Osteocyte (in vitro differentiated cells): Measurements from ENCODE around the gene DYNC1H1. TPM values are rescaled to one million over a fixed set of nuclear protein-coding genes. Genes with fewer than 3 reads are reported as not detected.

ENCODE experiments used
- DNase-seq: peaks from one replicate; pipeline ENCODE4 v3.0.0; 2021; ENCODE audit warnings: mixed read lengths; ENCODE audit not compliant: unreplicated experiment; ENCODE audit errors: extremely low spot score
- H3K27ac Mint-ChIP-seq: one replicate; pipeline ENCODE4 v1.8.0; 2021; ENCODE audit warnings: mild to moderate bottlenecking, mixed read lengths; ENCODE audit not compliant: unreplicated experiment
- H3K27me3 Mint-ChIP-seq: one replicate; pipeline ENCODE4 v1.8.0; 2021; ENCODE audit warnings: mixed read lengths; ENCODE audit not compliant: unreplicated experiment
- H3K36me3 Mint-ChIP-seq: one replicate; pipeline ENCODE4 v1.8.0; 2021; ENCODE audit warnings: mixed read lengths; ENCODE audit not compliant: unreplicated experiment
- H3K4me1 Mint-ChIP-seq: one replicate; pipeline ENCODE4 v1.8.0; 2021; ENCODE audit warnings: mixed read lengths; ENCODE audit not compliant: unreplicated experiment
- H3K4me3 Mint-ChIP-seq: one replicate; pipeline ENCODE4 v1.8.0; 2021; ENCODE audit warnings: mild to moderate bottlenecking, moderate library complexity, mixed read lengths; ENCODE audit not compliant: unreplicated experiment
- H3K9me3 Mint-ChIP-seq: one replicate; pipeline ENCODE4 v1.8.0; 2021; ENCODE audit warnings: mixed read lengths; ENCODE audit not compliant: unreplicated experiment
- CTCF ChIP-seq: fragments of 200-600 bp; sonication (generic); IDR thresholded peaks from 2 replicates; pipeline ENCODE4 v1.5.0; 2021; ENCODE audit warnings: antibody characterized with exemption, mild to moderate bottlenecking, moderate library complexity
- total RNA-seq: library from RNA; stranded (reverse); gene quantifications from 2 replicates; pipeline ENCODE4 v1.2.1, GENCODE V29; 2021

DYNC1H1 gene
- total RNA-seq, 1 donor from 2014 or later, result 821 TPM

DNA sequence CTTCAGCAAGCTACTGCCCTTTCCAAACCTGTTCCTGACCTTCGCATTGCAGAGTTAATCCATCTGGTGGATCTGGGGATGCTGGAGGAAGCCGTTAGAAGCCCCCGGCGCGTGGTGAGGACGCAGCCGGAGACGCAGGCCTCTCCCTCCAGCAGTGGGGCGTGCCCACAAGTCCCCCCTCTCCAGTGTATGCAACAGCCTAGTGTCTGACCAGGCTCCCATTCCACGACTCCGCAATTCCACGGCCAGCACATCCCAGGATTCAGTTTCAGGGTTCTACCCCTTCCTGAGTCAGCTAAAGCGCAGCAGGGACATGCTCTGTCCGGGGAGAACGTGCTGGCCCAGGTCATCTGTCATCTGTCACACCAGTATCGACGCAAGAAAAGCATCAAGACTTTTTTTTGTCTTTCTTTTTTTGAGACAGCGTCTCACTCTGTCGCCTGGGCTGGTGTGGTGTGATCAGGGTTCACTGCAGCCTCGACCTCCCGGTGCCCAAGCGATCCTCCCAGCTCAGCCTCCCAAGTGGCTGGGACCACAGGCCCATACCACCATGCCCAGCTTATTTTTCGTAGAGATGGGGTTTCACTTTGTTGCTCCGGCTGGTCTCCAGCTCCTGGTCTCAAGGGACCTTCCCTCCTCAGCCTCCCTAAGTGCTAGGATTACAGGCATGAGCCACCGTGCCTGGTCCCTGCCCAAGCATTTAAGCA is 8.0 kb upstream of the DYNC1H1 start:
- H3K27me3 Mint-ChIP-seq, result no peaks in the 10 kb centered on the region
- no peaks in the 10 kb centered on the region for H3K36me3 Mint-ChIP-seq
- no peak for TF ChIP-seq CTCF
- no peak overlapping the region for H3K27ac Mint-ChIP-seq
- H3K4me3 Mint-ChIP-seq, result no peak overlapping the region
- peaks cover 3% of the 10 kb centered on the region for H3K4me1 Mint-ChIP-seq
- no peak for DNase-seq
- H3K9me3 Mint-ChIP-seq, result no peaks in the 10 kb centered on the region

DNA sequence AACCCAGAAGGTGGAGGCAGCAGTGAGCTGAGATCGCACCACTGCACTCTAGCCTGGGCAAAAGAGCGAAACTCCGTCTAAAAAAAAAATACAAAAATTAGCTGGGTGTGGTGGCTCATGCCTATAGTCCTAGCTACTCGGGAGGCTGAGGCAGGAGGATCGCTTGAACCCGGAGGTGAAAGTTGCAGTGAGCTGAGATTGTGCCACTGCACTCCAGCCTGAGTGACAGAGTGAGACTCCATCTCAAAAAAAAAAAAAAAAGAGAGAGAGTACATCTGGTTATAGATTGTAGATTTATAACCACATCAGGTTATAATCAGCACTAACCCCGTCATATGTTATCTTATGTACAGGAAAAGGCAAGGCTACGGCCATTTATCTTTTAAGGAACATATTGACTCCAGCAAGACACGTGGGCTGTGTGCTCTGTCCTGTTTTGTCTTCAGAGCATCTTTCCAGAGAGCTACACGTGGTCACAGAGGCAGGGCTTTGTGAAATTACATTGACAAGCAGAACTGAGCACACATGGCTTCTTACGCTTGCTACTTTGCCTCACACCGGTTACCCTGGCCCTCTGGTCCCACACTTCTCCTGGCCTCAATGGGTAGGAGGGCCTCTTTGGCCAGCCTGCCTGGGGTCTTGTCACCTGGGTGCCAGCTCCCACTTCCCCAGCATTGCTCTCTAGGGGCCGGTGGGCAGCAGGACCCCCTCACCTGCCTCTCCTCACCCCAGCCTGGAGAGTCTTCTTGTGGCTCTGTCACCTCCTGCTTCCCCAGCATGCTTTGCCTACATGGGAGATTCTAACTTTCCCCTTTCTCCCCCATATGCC is 6.8 kb upstream of the DYNC1H1 start:
- no peaks in the 10 kb centered on the region for H3K36me3 Mint-ChIP-seq
- H3K4me1 Mint-ChIP-seq, result peaks cover 14% of the 10 kb centered on the region
- no peaks in the 10 kb centered on the region for H3K9me3 Mint-ChIP-seq
- H3K27ac Mint-ChIP-seq, result no peak overlapping the region
- no peak for DNase-seq
- no peaks in the 10 kb centered on the region for H3K27me3 Mint-ChIP-seq
- H3K4me3 Mint-ChIP-seq, result no peak overlapping the region
- TF ChIP-seq CTCF, result no peak

GRCh38 chr14:101958418-101959180 is 5.8 kb upstream of the DYNC1H1 start:
- H3K9me3 Mint-ChIP-seq, result no peaks in the 10 kb centered on the region
- DNase-seq, result no peak
- no peaks in the 10 kb centered on the region for H3K36me3 Mint-ChIP-seq
- no peak for TF ChIP-seq CTCF
- H3K27me3 Mint-ChIP-seq, result no peaks in the 10 kb centered on the region
- no peak overlapping the region for H3K27ac Mint-ChIP-seq
- H3K4me3 Mint-ChIP-seq, result no peak overlapping the region
- peaks cover 23% of the 10 kb centered on the region for H3K4me1 Mint-ChIP-seq

GRCh38 chr14:101959277-101959676 is 5.1 kb upstream of the DYNC1H1 start:
- Mint-ChIP-seq H3K27ac (no peak overlapping the region), H3K36me3 (no peaks in the 10 kb centered on the region), H3K9me3 (no peaks in the 10 kb centered on the region), H3K27me3 (no peaks in the 10 kb centered on the region), H3K4me3 (no peak overlapping the region), H3K4me1 (peaks cover 29% of the 10 kb centered on the region)
- no peak for TF ChIP-seq CTCF
- DNase-seq, result no peak

GRCh38 chr14:101960225-101960624 is 4.1 kb upstream of the DYNC1H1 start:
- Mint-ChIP-seq H3K27ac (no peak overlapping the region), H3K4me3 (no peak overlapping the region), H3K36me3 (no peaks in the 10 kb centered on the region), H3K27me3 (no peaks in the 10 kb centered on the region), H3K9me3 (no peaks in the 10 kb centered on the region), H3K4me1 (peaks cover 29% of the 10 kb centered on the region)
- TF ChIP-seq CTCF, result peak; percentile 54
- DNase-seq, result no peak
